DMS79 treated with DMSO at 0.1 percent for 48 hours (cell line): ENCODE results near the gene C17orf107.

Experiments
- DNase-seq: peaks from one replicate; lab custom pipeline; 2025; lab: John Stamatoyannopoulos, UW

C17orf107 gene

GRCh38 chr17:4937553-4937952, 38.2 kb downstream of the C17orf107 start:
- DNase-seq = no peak

- DNase-seq = no peak
These were observed 38.7 kb downstream of the C17orf107 start for GRCh38 chr17:4938069-4938491.

- DNase-seq = peak; percentile 7
These were observed 39.6 kb downstream of the C17orf107 start for GRCh38 chr17:4938688-4939545.

- DNase-seq = no peak
These were observed 40.1 kb downstream of the C17orf107 start for GRCh38 chr17:4939546-4939795.

GRCh38 chr17:4939796-4940554, 40.6 kb downstream of the C17orf107 start, which contains the start of the genes RNF167 and SLC25A11:
Gene RNF167 (plus strand): TSS chr17:4940268. CDS start chr17:4940910, 642 bp downstream.
Gene SLC25A11 (minus strand): TSS chr17:4940046. CDS start chr17:4939910, 136 bp downstream.
- peak; percentile 98 for DNase-seq

GRCh38 chr17:4940555-4941318, 41.4 kb downstream of the C17orf107 start:
- DNase-seq = no peak

- no peak for DNase-seq
These were observed 41.9 kb downstream of the C17orf107 start for GRCh38 chr17:4941319-4941610.

GRCh38 chr17:4942760-4943508, 43.6 kb downstream of the C17orf107 start:
- no peak for DNase-seq

GRCh38 chr17:4944163-4944553, 44.8 kb downstream of the C17orf107 start:
- no peak for DNase-seq

- DNase-seq = no peak
These were observed 45.3 kb downstream of the C17orf107 start for GRCh38 chr17:4944554-4945175.

GRCh38 chr17:4945176-4945943, 46.0 kb downstream of the C17orf107 start:
- DNase-seq = no peak

GRCh38 chr17:4945944-4946280, 46.6 kb downstream of the C17orf107 start:
- no peak for DNase-seq

GRCh38 chr17:4946312-4946976, 47.1 kb downstream of the C17orf107 start:
- DNase-seq = no peak

- no peak for DNase-seq
These were observed 47.7 kb downstream of the C17orf107 start for GRCh38 chr17:4947010-4947410.

- no peak for DNase-seq
These were observed 48.3 kb downstream of the C17orf107 start for GRCh38 chr17:4947411-4948165.

- DNase-seq = peak; percentile 85
These were observed 49.0 kb downstream of the C17orf107 start, which contains the start of gene PFN1 for GRCh38 chr17:4948166-4948930. Gene PFN1 (minus strand): TSS chr17:4948530. CDS start chr17:4948394, 136 bp downstream.

- DNase-seq = peak; percentile 85
These were observed 49.6 kb downstream of the C17orf107 start for GRCh38 chr17:4948931-4949320.

GRCh38 chr17:4949321-4950074, 50.2 kb downstream of the C17orf107 start:
- peak; percentile 65 for DNase-seq
